Endothelial cell of umbilical vein (primary cell): ENCODE data around the gene SUPT20HL1. TPM values are rescaled to one million over a fixed set of nuclear protein-coding genes. Genes with fewer than 3 reads are reported as not detected.

Experiments
- BruUV-seq: library from RNA; stranded (reverse); fragments of 400-500 nt; replicated peaks from 2 replicates; lab custom pipeline; 2021; lab: Mats Ljungman, UMichigan
- CTCF ChIA-PET: fragments of 300-600, 350-600 bp; sonication (Branson Sonifier 250); formaldehyde crosslinking; loops from one replicate; lab custom pipeline; 2021; ENCODE audit warnings: antibody characterized with exemption, inconsistent platforms; lab: Charles Lee
- POLR2A ChIA-PET: fragments of 300-600, 350-600 bp; sonication (Branson Sonifier 250); formaldehyde crosslinking; loops from one replicate; lab custom pipeline; 2021; ENCODE audit warnings: antibody characterized with exemption, inconsistent platforms; lab: Charles Lee
- DNase-seq: peaks from one replicate; pipeline ENCODE4 v3.0.0-alpha.2; 2011; ENCODE audit warnings: low read depth, low spot score
- FAIRE-seq: peaks from 2 replicates; lab custom pipeline; 2011; peaks lifted over from hg19 to GRCh38; lab: Jason Lieb, UNC
- H2AFZ ChIP-seq: 2 replicates; pipeline ENCODE4 v1.6.0; 2012; ENCODE audit warnings: low read depth, low read length, control low read depth, inconsistent platforms
- H3K27ac ChIP-seq: 2 replicates; pipeline ENCODE4 v1.5.1; 2011; ENCODE audit warnings: low read depth, mild to moderate bottlenecking, control low read depth, low read length, moderate library complexity; ENCODE audit not compliant: insufficient read depth
- H3K27me3 ChIP-seq, 2 experiments: 2 replicates each; pipeline versions ENCODE4 v1.6.0 to v1.6.1; 2011; ENCODE audit warnings: low read length in 2 of 2, mixed read lengths in 1 of 2; ENCODE audit not compliant: control insufficient read depth in 2 of 2, insufficient read depth in 2 of 2
- H3K36me3 ChIP-seq, 2 experiments: 2 replicates in 1 of 2; 3 replicates in 1 of 2; pipeline ENCODE4 v1.5.1; 2011; ENCODE audit warnings: low read length in 2 of 2, mild to moderate bottlenecking in 1 of 2, moderate library complexity in 1 of 2; ENCODE audit not compliant: control insufficient read depth in 2 of 2, insufficient read depth in 2 of 2; ENCODE audit errors: extremely low read depth in 1 of 2
- H3K4me1 ChIP-seq: 3 replicates; pipeline ENCODE4 v1.5.1; 2011; ENCODE audit warnings: mild to moderate bottlenecking, low read length; ENCODE audit not compliant: control insufficient read depth, insufficient read depth; ENCODE audit errors: extremely low read depth
- H3K4me2 ChIP-seq: 2 replicates; pipeline ENCODE4 v1.6.1; 2011; ENCODE audit warnings: low read length, control low read depth, mixed read lengths; ENCODE audit not compliant: insufficient read depth
- H3K4me3 ChIP-seq, 3 experiments: fragments of 200-600 bp in 1 of 3; sonication (generic), shearing (Covaris generic) in 1 of 3; replicated peaks in 1 of 3; 2 replicates each; pipeline ENCODE4 v1.5.1; 2011 to 2016; ENCODE audit warnings: control low read depth in 3 of 3, low read length in 3 of 3, mild to moderate bottlenecking in 2 of 3, inconsistent platforms in 1 of 3, low read depth in 1 of 3, moderate library complexity in 1 of 3; ENCODE audit not compliant: insufficient read depth in 1 of 3
- H3K79me2 ChIP-seq: 2 replicates; pipeline ENCODE4 v1.6.0; 2012; ENCODE audit warnings: low read length, inconsistent platforms; ENCODE audit not compliant: control insufficient read depth, insufficient read depth
- H3K9ac ChIP-seq: replicated peaks from 2 replicates; pipeline ENCODE3; 2011; ENCODE audit warnings: low read length, control low read depth; ENCODE audit not compliant: insufficient read depth; ENCODE audit errors: extremely low read depth
- H3K9me1 ChIP-seq: replicated peaks from 3 replicates; pipeline ENCODE4 v1.6.0; 2011; ENCODE audit warnings: mild to moderate bottlenecking, low read length; ENCODE audit not compliant: control insufficient read depth, insufficient read depth; ENCODE audit errors: extremely low read depth
- H3K9me3 ChIP-seq: replicated peaks from 2 replicates; pipeline ENCODE4 v1.5.1; 2012; ENCODE audit warnings: low read length, inconsistent platforms; ENCODE audit not compliant: control insufficient read depth, insufficient read depth
- H4K20me1 ChIP-seq: replicated peaks from 2 replicates; pipeline ENCODE3; 2011; ENCODE audit warnings: mild to moderate bottlenecking, low read length; ENCODE audit not compliant: control insufficient read depth, insufficient read depth; ENCODE audit errors: extremely low read depth
- CTCF ChIP-seq, 2 donors: IDR thresholded peaks; 1 replicate in 1 of 2; 2 replicates in 1 of 2; pipeline ENCODE4 v1.5.1; 2011; ENCODE audit warnings: low read length in 2 of 2, mild to moderate bottlenecking in 2 of 2, moderate library complexity in 2 of 2, control low read depth in 1 of 2, inconsistent platforms in 1 of 2, low read depth in 1 of 2; ENCODE audit not compliant: insufficient read depth in 1 of 2; ENCODE audit errors: extremely low read depth in 1 of 2
- FOS ChIP-seq: IDR thresholded peaks from 2 replicates; pipeline ENCODE4 v1.6.1; 2011; ENCODE audit warnings: mild to moderate bottlenecking, low read length, moderate library complexity, borderline replicate concordance; ENCODE audit not compliant: insufficient read depth
- GATA2 ChIP-seq: IDR thresholded peaks from 2 replicates; pipeline ENCODE4 v1.7.0; 2011; ENCODE audit warnings: low read depth, mild to moderate bottlenecking, moderate library complexity, mixed read lengths, low read length; ENCODE audit not compliant: insufficient read length, insufficient read depth
- JUN ChIP-seq: IDR thresholded peaks from 2 replicates; pipeline ENCODE4 v1.6.1; 2011; ENCODE audit warnings: borderline replicate concordance, low read depth; ENCODE audit not compliant: insufficient read length, insufficient read depth
- POLR2A ChIP-seq: IDR thresholded peaks from 2 replicates; pipeline ENCODE4 v1.6.1; 2012; ENCODE audit warnings: low read depth, mild to moderate bottlenecking, control low read depth, low read length
- dilution Hi-C: fragments of 300-500 bp; cut with MboI; formaldehyde crosslinking; loops from one replicate; pipeline ENCODE4 v1.15.0; 2019; ENCODE audit warnings: low sequenced_read_pairs; ENCODE audit not compliant: extremely low pct_ligation_motif_present
- intact Hi-C: fragments of 100-400 bp; cut with micrococcal nuclease; formaldehyde crosslinking; loops from one replicate; pipeline ENCODE4 v1.10.0; 2022
- polyA plus RNA-seq, 4 experiments: library from polyadenylated mRNA; depleted of rRNA in 3 of 4; stranded (reverse) in 3 of 4; unstranded in 1 of 4; fragments of >200 nt; gene quantifications; 2 replicates each; pipeline versions ENCODE4 v1.2.1 to v1.2.3, GENCODE V29; 2011 to 2012; ENCODE audit warnings: missing spikeins in 1 of 4
- total RNA-seq: library from RNA; stranded (reverse); gene quantifications from 2 replicates; pipeline ENCODE4 v1.2.3, GENCODE V29; 2021

Gene SUPT20HL1
- total and polyA plus RNA-seq, 2 donors (not counting 3 experiments of a cell fraction or from before 2014, with no cell fraction given) = not detected

GRCh38 chrX:24378706-24379105, 18.3 kb downstream of the SUPT20HL1 start:
- no peaks in the 10 kb centered on the region for H3K4me1 ChIP-seq
- H3K4me2 ChIP-seq = no peak overlapping the region
- dilution Hi-C loops (no loop called here), intact Hi-C loops (no loop called here)
- H3K27me3 ChIP-seq = peaks cover 0 to 3% of the 10 kb centered on the region in 2 experiments
- H3K27ac ChIP-seq = no peak overlapping the region
- DNase-seq = no peak
- no peaks in the 10 kb centered on the region for H3K9me3 ChIP-seq
- no peak overlapping the region for H2AFZ ChIP-seq
- no peak overlapping the region for H3K9ac ChIP-seq
- H3K4me3 ChIP-seq = no peak overlapping the region
- TF ChIP-seq GATA2 (no peak), CTCF (IDR thresholded peaks at IDR 0.05; ENCODE audit: extremely low read depth in 1 of 2, insufficient read depth in 1 of 2, low read depth in 1 of 2, low read length in 2 of 2) (no peak), FOS (no peak), JUN (no peak), POLR2A (no peak)
- H4K20me1 ChIP-seq = no peaks in the 10 kb centered on the region
- ChIA-PET CTCF (no interaction called here), POLR2A (no interaction called here)
- no peak for FAIRE-seq
- no TSS peak for BruUV-seq
- H3K9me1 ChIP-seq = no peaks in the 10 kb centered on the region
- no peaks in the 10 kb centered on the region for H3K79me2 ChIP-seq
- H3K36me3 ChIP-seq = no peaks in the 10 kb centered on the region
